SK-N-SH (cell line): ENCODE measurements around the gene STAMBP. TPM values are rescaled to one million over a fixed set of nuclear protein-coding genes. Genes with fewer than 3 reads are reported as not detected.

ENCODE experiments used
- CTCF ChIA-PET: fragments of 300-600, 350-600 bp; formaldehyde crosslinking; extraction: SDS; loops from one replicate; lab custom pipeline; 2021; lab: Yijun Ruan, JAX
- POLR2A ChIA-PET: fragments of 350-600 bp; sonication (Branson Sonifier 250); formaldehyde crosslinking; extraction: SDS; loops from one replicate; lab custom pipeline; 2020; ENCODE audit warnings: antibody characterized with exemption, inconsistent platforms; lab: Yijun Ruan, JAX
- DNase-seq: peaks from one replicate; pipeline ENCODE4 v3.0.0; 2012
- H2AFZ ChIP-seq: fragments of 200-600 bp; sonication (generic); 2 replicates; pipeline ENCODE4 v1.8.1; 2016; ENCODE audit warnings: antibody characterized with exemption, mild to moderate bottlenecking, low read depth
- H3F3A ChIP-seq: fragments of 200-600 bp; sonication (generic); replicated peaks from 2 replicates; pipeline ENCODE3; 2016; ENCODE audit warnings: antibody characterized with exemption, mild to moderate bottlenecking; ENCODE audit not compliant: insufficient read depth
- H3K27ac ChIP-seq, 2 experiments: fragments of 200-500 bp in 1 of 2; fragments of 200-600 bp in 1 of 2; sonication (Bioruptor generic) in 1 of 2; sonication (generic), shearing (Covaris generic) in 1 of 2; 2 replicates each; pipeline versions ENCODE4 v1.5.1 to v1.6.1; 2014 to 2016; ENCODE audit warnings: low read depth in 2 of 2, inconsistent platforms in 1 of 2, low read length in 1 of 2, mild to moderate bottlenecking in 1 of 2, mixed read lengths in 1 of 2
- H3K27me3 ChIP-seq: fragments of 200-600 bp; sonication (generic), shearing (Covaris generic); 2 replicates; pipeline ENCODE4 v1.6.1; 2016; ENCODE audit warnings: mixed run types; ENCODE audit not compliant: insufficient read depth
- H3K36me3 ChIP-seq, 2 experiments: fragments of 200-500 bp in 1 of 2; fragments of 200-600 bp in 1 of 2; sonication (Bioruptor generic) in 1 of 2; sonication (generic) in 1 of 2; replicated peaks in 1 of 2; 2 replicates each; pipeline versions ENCODE3 to v1.5.1; 2014 to 2016; ENCODE audit warnings: low read length in 1 of 2, mild to moderate bottlenecking in 1 of 2; ENCODE audit not compliant: insufficient read depth in 2 of 2, control insufficient read depth in 1 of 2
- H3K4me1 ChIP-seq, 2 experiments: fragments of 200-500 bp in 1 of 2; fragments of 200-600 bp in 1 of 2; sonication (Bioruptor generic) in 1 of 2; sonication (generic), shearing (Covaris generic) in 1 of 2; 2 replicates each; pipeline versions ENCODE4 v1.5.1 to v1.6.1; 2014 to 2016; ENCODE audit warnings: low read depth in 1 of 2, low read length in 1 of 2, mixed run types in 1 of 2; ENCODE audit not compliant: insufficient read depth in 2 of 2, control insufficient read depth in 1 of 2
- H3K4me2 ChIP-seq: fragments of 200-600 bp; sonication (generic), shearing (Covaris generic); 2 replicates; pipeline ENCODE4 v1.6.1; 2017; ENCODE audit warnings: mixed run types
- H3K4me3 ChIP-seq, 2 experiments: fragments of 200-500 bp in 1 of 2; fragments of 200-600 bp in 1 of 2; sonication (Bioruptor generic) in 1 of 2; sonication (generic), shearing (Covaris generic) in 1 of 2; 2 replicates each; pipeline versions ENCODE4 v1.5.1 to v1.8.1; 2014 to 2016; ENCODE audit warnings: low read depth in 2 of 2, inconsistent platforms in 1 of 2, low read length in 1 of 2, mild to moderate bottlenecking in 1 of 2, mixed read lengths in 1 of 2, moderate library complexity in 1 of 2
- H3K79me2 ChIP-seq: fragments of 200-600 bp; sonication (generic); 2 replicates; pipeline ENCODE4 v1.8.1; 2017; ENCODE audit warnings: mild to moderate bottlenecking; ENCODE audit not compliant: insufficient read depth
- H3K9ac ChIP-seq: fragments of 200-600 bp; sonication (generic); 2 replicates; pipeline ENCODE4 v1.6.1; 2017; ENCODE audit warnings: mixed run types
- H3K9me2 ChIP-seq: fragments of 200-600 bp; sonication (generic); 2 replicates; pipeline ENCODE4 v1.6.1; 2017; ENCODE audit warnings: mixed run types
- H3K9me3 ChIP-seq: fragments of 200-600 bp; sonication (generic); 2 replicates; pipeline ENCODE4 v1.6.1; 2017; ENCODE audit warnings: mixed run types, mild to moderate bottlenecking, moderate library complexity
- H4K20me1 ChIP-seq: fragments of 200-600 bp; sonication (generic); 2 replicates; pipeline ENCODE4 v1.6.1; 2017; ENCODE audit warnings: mild to moderate bottlenecking, mixed run types; ENCODE audit not compliant: insufficient read depth
- ELF1 ChIP-seq: IDR thresholded peaks from 2 replicates; pipeline ENCODE4 v1.4.0; 2012
- EZH2phosphoT487 ChIP-seq: fragments of 200-600 bp; sonication (generic); IDR thresholded peaks from 2 replicates; pipeline ENCODE4 v1.6.1; 2017; ENCODE audit warnings: low read depth, mixed run types, mild to moderate bottlenecking, antibody characterized with exemption, moderate library complexity, borderline replicate concordance
- GATA2 ChIP-seq: sonication (generic); formaldehyde crosslinking; IDR thresholded peaks from 2 replicates; pipeline ENCODE4 v1.5.0; 2020; ENCODE audit warnings: mild to moderate bottlenecking, missing genetic modification reagents
- JUND ChIP-seq: IDR thresholded peaks from 2 replicates; pipeline ENCODE4 v1.4.0; 2012
- MEF2A ChIP-seq: IDR thresholded peaks from 2 replicates; pipeline ENCODE4 v1.4.0; 2012; ENCODE audit warnings: low read depth, borderline replicate concordance
- NFIC ChIP-seq: IDR thresholded peaks from 2 replicates; pipeline ENCODE4 v1.4.0; 2012; ENCODE audit warnings: borderline replicate concordance
- RCOR1 ChIP-seq: fragments of 150-350 bp; IDR thresholded peaks from 2 replicates; pipeline ENCODE4 v1.6.1; 2017; ENCODE audit warnings: antibody characterized with exemption, low read length
- SIN3A ChIP-seq: IDR thresholded peaks from 2 replicates; pipeline ENCODE4 v1.6.1; 2012; ENCODE audit warnings: low read depth, mild to moderate bottlenecking, low read length, moderate library complexity, borderline replicate concordance
- TEAD4 ChIP-seq: IDR thresholded peaks from 2 replicates; pipeline ENCODE4 v1.4.0; 2012; ENCODE audit warnings: mild to moderate bottlenecking, borderline replicate concordance; ENCODE audit not compliant: insufficient read depth
- WGBS: methylation state at CpG from one replicate; pipeline ENCODE4 v1.1.6; 2017; ENCODE audit warnings: low lambda C conversion rate; 5-methylcytosine and 5-hydroxymethylcytosine counted together
- polyA plus RNA-seq, 3 experiments: library from polyadenylated mRNA; depleted of rRNA; stranded (reverse); fragments of >200 nt; gene quantifications; 2 replicates each; pipeline ENCODE4 v1.2.3, GENCODE V29; 2012
- TF ChIP-seq, protein P1 (sequence below): IDR thresholded peaks from 2 replicates; pipeline ENCODE4 v1.4.0; 2012; ENCODE audit warnings: low read depth, borderline replicate concordance
- TF ChIP-seq, protein P2 (sequence below): IDR thresholded peaks from 2 replicates; pipeline ENCODE4 v1.4.0; 2012; ENCODE audit warnings: low read depth, borderline replicate concordance
- TF ChIP-seq, protein P3 (sequence below): IDR thresholded peaks from 2 replicates; pipeline ENCODE4 v1.4.0; 2012; ENCODE audit warnings: low read depth

Gene STAMBP
- polyA plus RNA-seq, 1 of the 3 experiments (the other 2 are of a cell fraction): 42.2 TPM

DNA sequence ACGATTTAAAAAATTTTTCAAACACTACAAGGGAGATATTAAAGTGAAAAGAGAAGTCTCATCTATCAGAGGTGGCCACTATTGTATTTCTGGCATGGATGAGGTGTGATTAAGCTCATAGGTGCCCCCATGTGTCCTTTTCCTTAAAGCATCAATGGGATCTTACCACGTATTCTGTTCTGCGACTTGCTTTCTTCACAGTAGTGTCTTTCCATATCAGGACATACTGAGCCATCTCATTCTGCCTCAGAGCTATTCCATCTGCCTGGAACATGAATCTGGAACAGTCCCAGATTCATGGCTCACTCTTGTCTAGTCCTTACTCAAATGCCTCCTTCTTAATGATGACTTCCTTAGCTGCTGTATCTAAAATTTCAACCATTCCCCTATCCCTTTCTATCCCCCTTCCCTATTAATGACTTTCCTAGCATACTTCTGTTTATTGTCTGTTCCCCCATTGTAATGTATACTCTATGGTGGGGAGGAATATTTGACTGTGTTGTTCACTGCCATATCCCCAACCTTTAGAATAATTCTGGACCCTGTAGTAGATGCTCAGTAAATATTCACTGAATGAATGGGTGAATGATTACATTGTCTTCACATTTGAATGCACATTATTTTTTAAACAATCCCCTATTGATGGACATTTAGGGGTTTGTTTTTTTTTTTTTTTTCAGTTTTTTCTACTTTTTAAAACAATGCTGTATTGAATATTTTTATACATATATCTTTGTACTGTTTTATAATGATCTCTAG is 11.1 kb downstream of the STAMBP start (continued):
- TF ChIP-seq, protein P1, sequence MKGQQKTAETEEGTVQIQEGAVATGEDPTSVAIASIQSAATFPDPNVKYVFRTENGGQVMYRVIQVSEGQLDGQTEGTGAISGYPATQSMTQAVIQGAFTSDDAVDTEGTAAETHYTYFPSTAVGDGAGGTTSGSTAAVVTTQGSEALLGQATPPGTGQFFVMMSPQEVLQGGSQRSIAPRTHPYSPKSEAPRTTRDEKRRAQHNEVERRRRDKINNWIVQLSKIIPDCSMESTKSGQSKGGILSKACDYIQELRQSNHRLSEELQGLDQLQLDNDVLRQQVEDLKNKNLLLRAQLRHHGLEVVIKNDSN: no peak
- TF ChIP-seq MEF2A (no peak), JUND (no peak), GATA2 (no peak), SIN3A (no peak), NFIC (no peak), ELF1 (no peak)

DNA sequence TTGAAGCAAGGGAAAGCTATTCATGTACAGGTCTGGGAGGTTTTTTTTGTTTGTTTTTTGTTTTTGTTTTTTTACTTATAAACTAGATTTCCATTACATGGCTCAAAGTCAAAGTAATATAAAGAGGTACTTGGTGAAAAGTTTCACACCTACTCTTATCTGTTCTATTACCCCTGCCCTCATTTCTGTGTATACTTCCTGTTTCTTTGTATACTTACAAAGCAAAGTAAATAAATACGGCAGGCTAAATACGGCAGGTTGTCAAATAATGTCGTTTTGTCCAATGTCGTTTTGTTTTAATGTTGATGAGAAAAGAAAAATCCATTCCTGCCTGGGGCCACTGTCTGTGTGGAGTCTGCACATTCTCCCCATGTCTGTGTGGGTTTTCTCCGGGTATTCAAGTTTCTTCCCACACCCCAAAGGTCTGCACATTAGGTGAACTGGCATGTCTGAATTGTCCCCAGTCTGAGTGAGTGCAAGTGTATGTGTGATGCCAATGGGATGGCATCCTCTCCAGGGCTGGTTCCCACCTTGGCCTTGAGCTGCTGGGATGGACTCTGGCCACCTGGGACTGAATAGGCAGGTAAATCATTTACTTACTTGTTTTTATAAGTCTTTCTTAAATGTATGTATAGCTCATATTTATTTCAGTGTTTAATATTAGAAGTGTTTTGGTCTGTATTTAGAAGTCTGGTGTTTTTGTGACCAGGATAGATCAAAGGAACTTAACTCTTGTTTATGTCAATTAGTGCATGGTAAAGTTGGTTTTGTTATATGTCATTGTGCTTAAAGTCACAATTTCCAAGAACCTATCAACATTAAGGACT is 13.4 kb downstream of the STAMBP start:
- CTCF ChIA-PET: no interaction called here
- Histone ChIP-seq H3K9me3 (no peaks in the 10 kb centered on the region), H3K4me3 (no peak overlapping the region), H3K79me2 (peaks cover 17% of the 10 kb centered on the region; the same call in 1 of the 2 replicates), H3K9me2 (no peaks in the 10 kb centered on the region), H3F3A (no peaks in the 10 kb centered on the region), H3K4me1 (peaks cover 0 to 9% of the 10 kb centered on the region in 2 experiments; a peak in 1 of 4 replicates), H3K27me3 (no peaks in the 10 kb centered on the region), H3K4me2 (no peak overlapping the region), H2AFZ (no peak overlapping the region), H3K9ac (no peak overlapping the region), H3K27ac (no peak overlapping the region), H3K36me3 (peaks cover 33 to 55% of the 10 kb centered on the region in 2 experiments), H4K20me1 (no peaks in the 10 kb centered on the region)
- no peak for DNase-seq
- TF ChIP-seq SIN3A (no peak), MEF2A (no peak), TEAD4 (no peak), EZH2phosphoT487 (no peak), RCOR1 (no peak), NFIC (no peak)
- TF ChIP-seq, protein P2, sequence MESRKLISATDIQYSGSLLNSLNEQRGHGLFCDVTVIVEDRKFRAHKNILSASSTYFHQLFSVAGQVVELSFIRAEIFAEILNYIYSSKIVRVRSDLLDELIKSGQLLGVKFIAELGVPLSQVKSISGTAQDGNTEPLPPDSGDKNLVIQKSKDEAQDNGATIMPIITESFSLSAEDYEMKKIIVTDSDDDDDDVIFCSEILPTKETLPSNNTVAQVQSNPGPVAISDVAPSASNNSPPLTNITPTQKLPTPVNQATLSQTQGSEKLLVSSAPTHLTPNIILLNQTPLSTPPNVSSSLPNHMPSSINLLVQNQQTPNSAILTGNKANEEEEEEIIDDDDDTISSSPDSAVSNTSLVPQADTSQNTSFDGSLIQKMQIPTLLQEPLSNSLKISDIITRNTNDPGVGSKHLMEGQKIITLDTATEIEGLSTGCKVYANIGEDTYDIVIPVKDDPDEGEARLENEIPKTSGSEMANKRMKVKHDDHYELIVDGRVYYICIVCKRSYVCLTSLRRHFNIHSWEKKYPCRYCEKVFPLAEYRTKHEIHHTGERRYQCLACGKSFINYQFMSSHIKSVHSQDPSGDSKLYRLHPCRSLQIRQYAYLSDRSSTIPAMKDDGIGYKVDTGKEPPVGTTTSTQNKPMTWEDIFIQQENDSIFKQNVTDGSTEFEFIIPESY: no peak
- TF ChIP-seq, protein P3, sequence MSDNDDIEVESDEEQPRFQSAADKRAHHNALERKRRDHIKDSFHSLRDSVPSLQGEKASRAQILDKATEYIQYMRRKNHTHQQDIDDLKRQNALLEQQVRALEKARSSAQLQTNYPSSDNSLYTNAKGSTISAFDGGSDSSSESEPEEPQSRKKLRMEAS: no peak
- 83% methylated on average over 5 of the region's 5 CpGs for WGBS
- POLR2A ChIA-PET: no interaction called here
